DMS114 treated with DMSO at 0.1 percent for 48 hours (cell line): ENCODE data around the gene ARIH1.

ENCODE experiments used
- DNase-seq: peaks from one replicate; lab custom pipeline; 2025; ENCODE audit not compliant: unreplicated experiment; lab: John Stamatoyannopoulos, UW

The ARIH1 gene

GRCh38 chr15:72536506-72536905 lies 62.4 kb downstream of the ARIH1 start:
- DNase-seq, result no peak

GRCh38 chr15:72538931-72539330 lies 64.8 kb downstream of the ARIH1 start:
- DNase-seq, result no peak

DNA sequence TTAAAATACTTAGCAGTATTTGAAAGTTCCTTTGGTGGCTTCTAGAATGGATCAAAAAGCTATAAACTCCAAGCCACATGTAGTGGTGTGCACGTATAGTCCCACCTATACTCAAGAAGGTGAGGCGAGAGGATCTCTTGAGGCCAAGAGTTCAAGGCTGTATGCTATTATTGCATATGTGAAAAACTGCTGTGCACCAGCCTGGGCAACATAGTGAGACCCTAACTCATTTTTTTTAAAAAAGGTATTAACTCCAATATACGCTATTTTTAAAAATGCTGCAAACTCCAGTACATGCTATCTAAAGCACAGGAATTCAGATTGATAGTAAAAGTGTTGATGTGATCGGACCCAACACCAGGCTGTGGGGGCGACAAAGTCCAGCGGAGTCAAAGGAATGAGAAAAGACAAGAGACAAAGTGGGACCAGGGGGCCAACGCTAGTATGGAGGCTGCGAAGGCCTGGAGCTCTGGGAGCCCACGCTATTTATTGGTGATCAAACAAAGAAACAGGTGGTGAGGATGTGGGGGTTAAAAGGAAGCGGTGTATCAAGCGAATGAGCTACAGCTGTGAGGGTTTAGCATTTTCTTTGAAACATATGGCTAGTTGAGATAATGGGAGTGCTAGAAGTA lies 66.6 kb downstream of the ARIH1 start:
- no peak for DNase-seq

- no peak for DNase-seq
Observed at GRCh38 chr15:72541674-72542073, 67.5 kb downstream of the ARIH1 start.

DNA sequence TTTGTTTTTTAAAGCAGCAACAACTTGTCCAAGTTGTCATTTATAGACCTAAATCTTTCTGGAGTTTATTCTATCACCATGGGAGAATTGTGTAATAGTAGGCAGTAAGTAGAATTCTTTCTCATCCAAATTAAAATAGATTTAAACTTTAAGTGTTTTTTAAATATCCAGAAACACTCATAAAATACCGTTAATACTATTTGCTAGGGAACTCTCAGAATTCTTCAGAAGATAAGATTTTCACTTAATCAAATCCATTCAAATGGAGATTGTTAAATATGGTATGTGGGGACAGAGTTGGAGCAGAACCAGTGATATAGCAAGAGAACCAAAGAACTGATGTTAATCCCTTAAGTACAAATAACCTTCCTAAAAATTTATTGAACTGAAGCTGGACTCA lies 71.0 kb downstream of the ARIH1 start:
- DNase-seq, result no peak

- DNase-seq, result no peak
Observed at GRCh38 chr15:72554471-72555425, 80.6 kb downstream of the ARIH1 start.

DNA sequence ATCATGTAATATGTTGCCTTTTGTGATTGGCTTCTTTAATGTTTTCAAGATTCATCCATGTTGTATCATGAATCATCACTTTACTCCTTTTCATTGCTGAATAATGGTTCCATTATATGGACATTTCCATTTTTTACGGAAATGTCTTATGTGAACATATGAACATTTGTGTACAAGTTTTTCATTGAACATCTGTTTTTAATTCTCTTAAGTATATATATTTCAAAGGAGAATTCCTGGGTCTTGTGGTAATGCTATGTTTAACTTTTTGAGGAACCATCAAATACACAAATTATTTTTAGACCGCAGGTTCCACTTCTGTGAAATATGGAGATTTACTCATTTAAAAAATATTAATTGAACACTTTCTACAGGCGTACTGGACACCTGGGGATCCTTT lies 85.7 kb downstream of the ARIH1 start:
- DNase-seq, result no peak

GRCh38 chr15:72560458-72560857 lies 86.3 kb downstream of the ARIH1 start:
- DNase-seq, result no peak

- DNase-seq, result no peak
Observed at GRCh38 chr15:72562386-72562785, 88.3 kb downstream of the ARIH1 start.

DNA sequence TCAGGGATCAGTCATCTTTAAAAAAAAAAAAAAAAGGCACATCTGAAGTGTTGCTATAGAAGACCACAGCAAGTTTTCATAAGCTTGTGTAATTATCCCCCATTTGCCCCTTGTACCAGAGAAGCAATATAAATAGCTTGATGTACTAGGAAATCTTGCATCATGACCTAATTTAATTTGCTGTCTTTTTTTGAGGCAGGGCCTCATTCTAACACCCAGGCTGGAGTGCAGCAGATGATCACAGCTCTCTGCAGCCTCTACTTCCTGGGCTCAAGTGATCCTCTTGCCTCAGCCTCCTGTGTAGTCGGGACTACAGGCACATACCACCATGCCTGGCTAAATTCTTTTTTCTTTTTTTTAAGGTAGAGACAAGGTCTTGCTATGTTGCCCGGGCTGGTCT lies 88.7 kb downstream of the ARIH1 start:
- no peak for DNase-seq

DNA sequence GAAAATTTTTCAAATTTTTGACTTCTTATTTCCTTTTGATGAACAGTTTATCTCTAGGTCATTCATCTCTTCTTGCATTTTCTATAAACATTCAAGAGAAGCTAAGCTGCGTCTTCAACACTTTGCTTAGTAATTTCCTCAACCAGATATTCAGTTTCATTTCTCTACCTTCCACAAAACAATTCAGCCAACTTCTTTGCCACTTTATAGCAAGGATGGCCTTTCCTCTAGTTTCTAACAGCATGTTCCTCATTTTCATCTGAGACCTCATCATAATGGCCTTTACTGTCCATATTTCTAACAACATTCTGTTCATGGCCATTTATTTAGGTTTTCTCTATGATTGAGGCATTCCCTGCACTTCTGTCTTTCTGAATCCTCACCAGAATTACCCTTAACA lies 90.0 kb downstream of the ARIH1 start:
- no peak for DNase-seq

DNA sequence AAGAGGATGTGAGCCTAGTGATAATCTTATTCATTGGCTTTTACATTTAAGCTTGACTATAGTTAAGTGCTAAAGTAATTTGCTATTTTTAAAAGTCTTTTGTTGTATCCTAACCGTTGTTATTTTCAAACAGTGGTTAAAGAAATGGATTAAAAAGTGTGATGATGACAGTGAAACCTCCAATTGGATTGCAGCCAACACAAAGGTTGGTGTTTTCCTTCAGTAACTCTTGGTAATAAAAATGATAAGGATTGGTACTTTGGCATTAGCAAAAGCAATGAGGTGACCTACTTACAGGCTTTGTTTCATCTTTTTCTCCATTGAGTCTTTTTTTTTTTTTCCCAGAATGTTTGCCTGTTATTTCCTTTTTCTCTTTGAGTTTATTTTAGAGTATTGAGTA lies 92.8 kb downstream of the ARIH1 start:
- no peak for DNase-seq

DNA sequence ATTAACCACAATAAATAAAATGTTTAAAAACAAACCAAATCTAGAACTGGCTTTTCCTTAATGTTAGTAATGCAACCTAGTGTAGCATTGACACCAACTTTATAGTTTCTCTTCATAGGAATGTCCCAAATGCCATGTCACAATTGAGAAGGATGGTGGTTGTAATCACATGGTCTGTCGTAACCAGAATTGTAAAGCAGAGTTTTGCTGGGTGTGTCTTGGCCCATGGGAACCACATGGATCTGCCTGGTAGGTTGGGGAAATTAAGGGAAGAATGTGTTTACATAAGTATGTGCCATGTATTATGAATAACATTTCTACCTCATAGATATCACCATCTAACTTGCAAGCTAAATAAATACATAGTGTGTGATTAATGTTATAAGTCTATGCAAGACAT lies 95.9 kb downstream of the ARIH1 start:
- no peak for DNase-seq

DNA sequence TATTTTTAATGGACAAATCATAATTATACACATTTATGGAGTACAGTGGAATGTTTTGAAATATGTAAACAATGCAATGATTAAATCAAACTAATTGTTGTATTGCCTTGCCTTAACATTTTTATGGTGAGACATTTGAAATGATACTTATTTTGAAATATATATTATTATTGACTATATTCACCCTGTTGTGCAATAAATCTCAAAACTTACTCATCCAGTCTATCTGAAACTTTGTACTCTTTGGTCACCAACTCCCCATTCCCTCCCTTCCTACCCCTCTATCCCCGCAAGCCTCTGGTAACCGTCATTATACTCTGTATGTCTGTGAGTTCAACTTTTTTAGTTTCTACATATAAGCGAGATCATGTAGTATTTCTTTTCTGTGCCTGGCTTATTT lies 105.7 kb downstream of the ARIH1 start:
- DNase-seq, result no peak

- DNase-seq, result no peak
Observed at GRCh38 chr15:72584006-72584405, 109.9 kb downstream of the ARIH1 start.

DNA sequence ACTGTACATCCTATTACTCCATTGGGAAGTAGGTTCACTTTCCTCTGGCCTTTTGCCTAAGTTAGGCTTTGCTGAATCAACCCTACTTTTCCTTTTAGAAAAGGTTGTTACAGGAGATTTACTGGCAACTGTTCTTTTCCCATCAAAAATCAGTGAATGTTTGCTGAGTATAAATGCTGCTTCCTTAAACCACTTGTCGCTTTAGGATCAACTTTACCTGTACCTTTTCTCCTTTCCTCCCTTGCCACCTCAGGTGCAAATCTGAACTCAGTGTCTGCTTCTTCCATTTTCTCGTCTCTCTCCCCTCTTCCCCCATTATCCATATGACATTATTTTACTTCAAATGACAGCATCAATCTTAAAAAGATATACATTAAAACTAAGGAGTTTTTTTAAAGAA lies 110.9 kb downstream of the ARIH1 start:
- no peak for DNase-seq

- DNase-seq, result no peak
Observed at GRCh38 chr15:72585476-72586058, 111.4 kb downstream of the ARIH1 start.

DNA sequence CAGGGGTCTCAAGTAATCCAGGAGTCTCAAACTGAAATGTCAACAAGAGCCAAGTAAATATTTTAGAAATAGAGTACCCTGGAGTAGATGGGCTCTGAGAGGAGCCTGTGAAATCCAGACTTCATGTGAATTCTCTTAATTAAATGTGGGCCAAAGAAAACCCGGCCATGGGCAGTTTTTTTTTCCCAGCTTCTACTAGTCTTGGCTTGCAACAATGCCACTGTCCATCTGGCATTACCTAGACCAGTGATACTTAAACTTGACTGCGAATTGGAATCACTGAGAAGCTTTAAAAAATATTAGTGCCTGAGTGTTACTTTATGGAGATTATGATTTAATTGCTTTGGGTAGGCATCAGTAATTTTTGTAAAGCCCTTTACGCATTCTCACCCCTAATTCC lies 114.0 kb downstream of the ARIH1 start:
- DNase-seq, result no peak

GRCh38 chr15:72590427-72590826 lies 116.3 kb downstream of the ARIH1 start:
- DNase-seq, result no peak

DNA sequence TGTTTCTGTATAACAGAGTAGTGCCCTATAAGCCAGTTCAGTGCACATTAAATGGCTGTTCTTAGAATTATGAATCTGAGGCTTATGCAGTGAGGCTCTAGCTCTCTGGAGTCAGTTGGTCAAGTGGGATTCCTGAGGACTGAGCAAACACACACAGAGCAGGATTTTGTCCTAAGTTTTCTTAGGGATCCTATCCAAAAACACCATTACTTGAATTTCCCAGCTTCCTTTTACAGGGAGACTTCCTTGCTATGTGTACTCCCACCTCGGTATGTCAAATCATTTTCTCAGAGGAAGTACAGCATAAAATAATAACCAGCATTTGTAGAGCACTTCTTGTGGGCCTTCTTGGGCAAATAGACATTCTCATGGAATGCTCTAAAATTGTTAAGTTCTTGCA lies 117.2 kb downstream of the ARIH1 start:
- no peak for DNase-seq

GRCh38 chr15:72592097-72592496 lies 118.0 kb downstream of the ARIH1 start:
- no peak for DNase-seq

DNA sequence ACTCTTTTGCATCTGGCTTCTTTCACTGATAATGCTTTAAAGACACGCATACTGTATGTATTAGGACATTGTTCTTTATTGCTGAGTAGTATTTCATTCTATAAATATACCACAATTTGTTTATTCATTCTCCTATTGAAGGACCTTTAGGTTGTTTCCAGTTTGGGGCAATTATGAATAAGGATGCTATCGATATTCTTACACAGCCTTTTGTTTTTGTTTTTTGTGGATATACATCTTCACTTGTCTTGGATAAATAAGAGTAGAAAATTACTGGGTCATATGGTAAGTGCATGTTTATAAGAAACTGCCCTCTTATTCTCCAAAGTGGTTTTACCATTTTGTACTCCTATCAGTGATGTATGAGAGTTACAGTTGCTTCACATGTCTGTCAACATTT lies 118.5 kb downstream of the ARIH1 start:
- DNase-seq, result no peak
